GM12874 (cell line): ENCODE measurements around the gene BBC3.

ENCODE experiments used
- TF ChIP-seq, protein P1 (sequence below): IDR thresholded peaks from 2 replicates; pipeline ENCODE4 v1.5.1; 2011; ENCODE audit warnings: low read depth, mild to moderate bottlenecking, control low read depth, low read length, moderate library complexity; ENCODE audit not compliant: insufficient read depth

Gene BBC3

GRCh38 chr19:47264629-47265028, 33.6 kb upstream of the BBC3 start:
- TF ChIP-seq, protein P1, sequence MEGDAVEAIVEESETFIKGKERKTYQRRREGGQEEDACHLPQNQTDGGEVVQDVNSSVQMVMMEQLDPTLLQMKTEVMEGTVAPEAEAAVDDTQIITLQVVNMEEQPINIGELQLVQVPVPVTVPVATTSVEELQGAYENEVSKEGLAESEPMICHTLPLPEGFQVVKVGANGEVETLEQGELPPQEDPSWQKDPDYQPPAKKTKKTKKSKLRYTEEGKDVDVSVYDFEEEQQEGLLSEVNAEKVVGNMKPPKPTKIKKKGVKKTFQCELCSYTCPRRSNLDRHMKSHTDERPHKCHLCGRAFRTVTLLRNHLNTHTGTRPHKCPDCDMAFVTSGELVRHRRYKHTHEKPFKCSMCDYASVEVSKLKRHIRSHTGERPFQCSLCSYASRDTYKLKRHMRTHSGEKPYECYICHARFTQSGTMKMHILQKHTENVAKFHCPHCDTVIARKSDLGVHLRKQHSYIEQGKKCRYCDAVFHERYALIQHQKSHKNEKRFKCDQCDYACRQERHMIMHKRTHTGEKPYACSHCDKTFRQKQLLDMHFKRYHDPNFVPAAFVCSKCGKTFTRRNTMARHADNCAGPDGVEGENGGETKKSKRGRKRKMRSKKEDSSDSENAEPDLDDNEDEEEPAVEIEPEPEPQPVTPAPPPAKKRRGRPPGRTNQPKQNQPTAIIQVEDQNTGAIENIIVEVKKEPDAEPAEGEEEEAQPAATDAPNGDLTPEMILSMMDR = no peak

DNA sequence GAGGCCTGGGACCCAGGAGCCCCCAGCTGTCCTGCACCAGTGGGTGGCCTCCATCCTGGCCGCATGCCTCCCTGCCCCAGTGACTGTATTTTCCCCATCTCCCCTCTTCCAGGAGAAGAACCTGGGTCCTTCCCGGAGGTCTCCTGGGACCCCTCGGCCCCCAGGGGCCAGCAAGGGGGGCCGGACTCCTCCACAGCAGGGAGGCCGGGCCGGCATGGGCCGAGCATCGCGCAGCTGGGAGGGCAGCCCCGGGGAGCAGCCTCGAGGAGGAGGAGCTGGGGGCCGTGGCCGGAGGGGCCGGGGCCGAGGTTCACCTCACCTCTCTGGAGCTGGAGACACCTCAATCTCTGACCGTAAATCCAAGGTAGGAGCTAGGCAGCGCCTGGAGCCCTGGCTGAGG, 29.5 kb upstream of the BBC3 start:
- TF ChIP-seq, protein P1 = no peak

DNA sequence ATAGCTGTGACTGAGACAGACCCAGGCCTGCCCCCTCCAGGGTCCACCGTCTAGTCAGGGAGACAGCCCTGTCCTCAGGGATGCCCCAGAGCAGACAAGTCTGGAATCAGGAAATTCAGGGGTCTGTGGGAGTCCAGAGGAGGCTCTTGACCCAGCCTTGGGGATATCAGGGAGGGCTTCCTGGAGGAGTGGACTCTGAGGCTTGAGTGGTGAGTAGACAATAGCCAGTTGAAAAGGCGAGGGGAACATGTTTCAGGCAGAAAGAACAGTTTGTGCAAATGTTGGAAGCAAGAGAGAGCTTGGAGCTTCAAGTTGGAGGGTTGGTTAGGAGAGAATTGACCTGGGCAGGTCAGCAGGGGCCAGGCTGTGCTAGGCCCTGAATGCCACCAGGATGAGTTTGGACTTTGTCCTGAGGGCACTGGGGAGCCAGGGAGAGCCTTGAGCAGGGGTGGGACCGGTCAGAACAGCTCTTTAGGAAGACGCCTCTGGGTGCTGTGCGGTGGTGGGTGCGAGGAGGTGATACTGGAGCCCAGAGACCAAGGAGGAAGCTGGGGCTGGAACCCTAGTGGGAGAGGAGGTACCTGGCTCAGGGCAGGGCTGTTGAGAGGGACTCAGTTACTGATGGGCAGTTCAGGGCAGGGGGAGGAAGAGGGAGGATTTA, 28.0 kb upstream of the BBC3 start:
- TF ChIP-seq, protein P1 = no peak

- TF ChIP-seq, protein P1 = no peak
Observed at GRCh38 chr19:47258434-47258833, 27.4 kb upstream of the BBC3 start.

- TF ChIP-seq, protein P1 = no peak
Observed at GRCh38 chr19:47257411-47258169, 26.6 kb upstream of the BBC3 start.

- TF ChIP-seq, protein P1 = no peak
Observed at GRCh38 chr19:47256693-47257410, 25.9 kb upstream of the BBC3 start.

DNA sequence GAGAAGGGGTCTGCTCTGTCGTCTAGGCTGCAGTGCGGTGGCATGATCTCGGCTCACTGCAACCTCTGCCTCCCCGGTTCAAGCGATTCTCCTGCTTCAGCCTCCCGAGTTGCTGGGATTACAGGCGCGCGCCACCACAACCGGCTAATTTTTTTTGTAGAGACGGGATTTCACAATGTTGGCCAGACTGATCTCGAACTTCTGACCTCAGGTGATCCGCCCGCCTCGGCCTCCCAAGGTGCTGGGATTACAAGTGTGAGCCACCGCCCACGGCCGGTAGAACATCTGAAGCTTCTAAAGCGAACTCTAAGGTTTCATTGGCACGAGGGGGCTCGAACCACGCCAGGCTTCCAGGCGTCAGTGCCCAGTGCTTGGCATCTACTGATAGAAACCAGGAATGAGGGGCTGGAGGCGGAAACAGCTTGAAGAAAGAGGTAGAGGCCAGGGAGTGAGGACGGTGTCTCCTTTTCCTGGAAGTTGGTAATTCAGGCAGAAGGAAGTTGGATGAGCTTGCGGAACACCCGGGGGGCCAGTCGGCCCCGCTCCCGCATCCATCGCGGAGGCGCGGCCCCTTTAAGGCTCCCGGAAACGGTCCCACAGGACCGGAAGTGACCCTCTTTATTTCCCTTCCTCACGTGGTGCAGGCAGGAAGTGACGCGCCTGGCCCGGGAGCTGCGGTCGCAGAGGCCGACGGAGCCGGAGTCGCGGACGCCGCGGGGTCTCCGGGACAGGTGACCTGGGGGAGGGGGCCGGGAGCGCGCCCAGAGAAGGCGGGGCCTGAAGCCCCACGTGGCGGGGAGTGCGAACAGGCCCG, 25.1 kb upstream of the BBC3 start, which contains the start of gene CCDC9:
Gene CCDC9, plus strand, starts transcription at position 647 of the 814 bp plus-strand sequence. CDS start 1,876 bp downstream, outside the sequence.
- TF ChIP-seq, protein P1 = no peak
